Gastroesophageal sphincter (tissue), 4 donors: ENCODE measurements around the gene NOL6. TPM values are rescaled to one million over a fixed set of nuclear protein-coding genes. Genes with fewer than 3 reads are reported as not detected.

Source experiments
- ATAC-seq: fragments of 150-250 bp; one replicate; pipeline ENCODE4 v1.9.1; 2016; ENCODE audit warnings: mild to moderate bottlenecking, moderate library complexity
- H3K27ac ChIP-seq, 4 donors: fragments of 200-600 bp; sonication (generic) in 3 of 4; 1 replicate in 3 of 4; 2 replicates in 1 of 4; pipeline ENCODE4 v1.5.1; 2016 to 2019
- H3K27me3 ChIP-seq: fragments of 200-600 bp; sonication (generic); one replicate; pipeline ENCODE4 v1.5.1; 2019
- H3K36me3 ChIP-seq, 2 donors: fragments of 200-600 bp; sonication (generic); one replicate each; pipeline ENCODE4 v1.5.1; 2019; ENCODE audit warnings: control low read depth in 1 of 2
- H3K4me1 ChIP-seq, 3 donors: fragments of 200-600 bp; sonication (generic); 1 replicate in 2 of 3; 2 replicates in 1 of 3; pipeline ENCODE4 v1.5.1; 2016 to 2019; ENCODE audit warnings: control low read depth in 2 of 3
- H3K4me3 ChIP-seq, 2 donors: fragments of 200-600 bp; sonication (generic); one replicate each; pipeline ENCODE4 v1.5.1; 2019; ENCODE audit warnings: mild to moderate bottlenecking in 1 of 2, moderate library complexity in 1 of 2
- H3K9me3 ChIP-seq, 3 donors: fragments of 200-600 bp; sonication (generic); one replicate each; pipeline ENCODE4 v1.5.1; 2017 to 2019; ENCODE audit warnings: control low read depth in 2 of 3
- CTCF ChIP-seq, 4 experiments: fragments of 200-600 bp in 2 of 4; fragments of 450-650 bp in 2 of 4; sonication (generic) in 1 of 4; IDR thresholded peaks; one replicate each; pipeline ENCODE4 v1.5.1; 2017 to 2019; ENCODE audit warnings: antibody characterized with exemption in 4 of 4, mild to moderate bottlenecking in 2 of 4, moderate library complexity in 2 of 4
- EP300 ChIP-seq: sonication (generic); formaldehyde crosslinking; IDR thresholded peaks from one replicate; pipeline ENCODE4 v1.6.1; 2017; ENCODE audit warnings: antibody characterized with exemption, mild to moderate bottlenecking
- POLR2A ChIP-seq, 2 donors: fragments of 450-650 bp; IDR thresholded peaks; one replicate each; pipeline ENCODE4 v1.6.1; 2017; ENCODE audit warnings: antibody characterized with exemption in 2 of 2, mild to moderate bottlenecking in 2 of 2, moderate library complexity in 1 of 2
- POLR2AphosphoS5 ChIP-seq: sonication (generic); formaldehyde crosslinking; IDR thresholded peaks from one replicate; pipeline ENCODE4 v1.6.1; 2017; ENCODE audit warnings: antibody characterized with exemption
- WGBS, 2 donors: methylation state at CpG; one replicate each; pipeline ENCODE4 v1.1.5; 2018; ENCODE audit warnings: low coverage in 1 of 2; 5-methylcytosine and 5-hydroxymethylcytosine counted together
- total RNA-seq, 4 donors: library from RNA; depleted of rRNA; stranded (reverse); fragments of >200 nt; gene quantifications; one replicate each; pipeline ENCODE4 v1.1.0, GENCODE V29; 2016

The NOL6 gene
- total RNA-seq, 4 donors from 2014 or later: 9.0 to 21.4 (median 16.1) TPM

- WGBS, 2 donors: 89% methylated on average over 7 of the region's 16 CpGs; no CpG with 5 or more reads in 1 of the 2 donors
- H3K36me3 ChIP-seq: peaks cover 0 to 52% of the 10 kb centered on the region in 2 donors
- H3K4me1 ChIP-seq: peaks cover 0 to 24% (median 12%) of the 10 kb centered on the region in 3 donors
- H3K9me3 ChIP-seq: no peaks in the 10 kb centered on the region
- no peak for ATAC-seq
- H3K4me3 ChIP-seq: peak overlapping the region in 1 of 2 donors; percentile 67
- TF ChIP-seq EP300: no peak
- no peak for TF ChIP-seq POLR2AphosphoS5
- TF ChIP-seq POLR2A (IDR thresholded peaks at IDR 0.05): no peak
- no peak for TF ChIP-seq CTCF (IDR thresholded peaks at IDR 0.05)
- H3K27ac ChIP-seq: no peak overlapping the region
- H3K27me3 ChIP-seq: no peaks in the 10 kb centered on the region
These were observed 1.4 kb downstream of the NOL6 start for GRCh38 chr9:33472171-33472880.

GRCh38 chr9:33471361-33471760 is 2.4 kb downstream of the NOL6 start:
- ATAC-seq: no peak
- Histone ChIP-seq H3K4me1 (peaks cover 0 to 24% (median 12%) of the 10 kb centered on the region in 3 donors), H3K27ac (no peak overlapping the region), H3K36me3 (peaks cover 0 to 62% of the 10 kb centered on the region in 2 donors), H3K27me3 (no peaks in the 10 kb centered on the region), H3K9me3 (no peaks in the 10 kb centered on the region), H3K4me3 (no peak overlapping the region)
- no peak for TF ChIP-seq CTCF (IDR thresholded peaks at IDR 0.05)
- no peak for TF ChIP-seq POLR2AphosphoS5
- TF ChIP-seq EP300: no peak
- TF ChIP-seq POLR2A (IDR thresholded peaks at IDR 0.05): no peak
- WGBS, 2 donors: 68 to 75% methylated on average over 2 of the region's 2 CpGs

- TF ChIP-seq EP300 (no peak), POLR2A (IDR thresholded peaks at IDR 0.05) (no peak), POLR2AphosphoS5 (no peak), CTCF (IDR thresholded peaks at IDR 0.05) (no peak)
- H3K4me1 ChIP-seq: peaks cover 0 to 24% (median 12%) of the 10 kb centered on the region in 3 donors
- H3K36me3 ChIP-seq: peaks cover 0 to 76% of the 10 kb centered on the region in 2 donors
- ATAC-seq: no peak
- no peak overlapping the region for H3K4me3 ChIP-seq
- H3K27me3 ChIP-seq: no peaks in the 10 kb centered on the region
- 78 to 100% methylated on average over 1 to 6 of the region's 6 CpGs for WGBS, 2 donors
- no peak overlapping the region for H3K27ac ChIP-seq
- no peaks in the 10 kb centered on the region for H3K9me3 ChIP-seq
These were observed 3.8 kb downstream of the NOL6 start for GRCh38 chr9:33469891-33470290.

GRCh38 chr9:33468797-33469621 is 4.7 kb downstream of the NOL6 start:
- no peaks in the 10 kb centered on the region for H3K9me3 ChIP-seq
- no peaks in the 10 kb centered on the region for H3K27me3 ChIP-seq
- no peak for TF ChIP-seq POLR2AphosphoS5
- TF ChIP-seq CTCF (IDR thresholded peaks at IDR 0.05): no peak
- no peak for TF ChIP-seq POLR2A (IDR thresholded peaks at IDR 0.05)
- no peak for TF ChIP-seq EP300
- no peak overlapping the region for H3K4me3 ChIP-seq
- peaks cover 0 to 19% (median 12%) of the 10 kb centered on the region in 3 donors for H3K4me1 ChIP-seq
- no peak for ATAC-seq
- peaks cover 0 to 85% of the 10 kb centered on the region in 2 donors for H3K36me3 ChIP-seq
- no peak overlapping the region for H3K27ac ChIP-seq
- WGBS, 2 donors: 60 to 95% methylated on average over 1 to 12 of the region's 21 CpGs
